ENCODE results near the gene DSCAML1. TPM values are rescaled to one million over a fixed set of nuclear protein-coding genes. Genes with fewer than 3 reads are reported as not detected.
A peak's percentile ranks its signal among the peaks of the same experiment; 100 is the strongest.

The DSCAML1 gene
- total RNA-seq, 1 experiment from 2014 or later, result not detected

GRCh38 chr11:117833401-117833891, 36.4 kb upstream of the DSCAML1 start:
- POLR2A ChIA-PET, result no interaction called here

GRCh38 chr11:117832511-117832910, 35.5 kb upstream of the DSCAML1 start:
- H2AFZ ChIP-seq (ENCODE audit: low read depth, low read length, poor library complexity, severe bottlenecking), result no peak overlapping the region
- peaks cover 9 to 20% of the 10 kb centered on the region in 2 experiments for H3K4me1 ChIP-seq (ENCODE audit: control insufficient read depth in 1 of 2, insufficient read depth in 2 of 2, low read length in 2 of 2)
- ChIA-PET RAD21 (ENCODE audit: low non-redundant PET in 1 of 2, low total read pairs in 2 of 2, uncharacterized antibody in 2 of 2, unreplicated experiment in 2 of 2) (no interaction called here), POLR2A (no interaction called here), CTCF (interaction anchor here (2.2 kb wide), 1 partner anchor 114 kb away, joined by 7 read pairs; no protein-coding TSS in a partner anchor)
- H3K9me3 ChIP-seq (ENCODE audit: control insufficient read depth in 1 of 2, insufficient read depth in 1 of 2, low read depth in 1 of 2, low read length in 2 of 2), result no peaks in the 10 kb centered on the region
- ATAC-seq (no peak), DNase-seq (ENCODE audit: low read depth, low spot score) (no peak)
- H3K9ac ChIP-seq (ENCODE audit: low read length), result no peak overlapping the region
- no peaks in the 10 kb centered on the region for H3K79me2 ChIP-seq (ENCODE audit: insufficient read depth, low read length)
- no TSS peak for BruUV-seq (replicated peaks)
- no peaks in the 10 kb centered on the region; the same call in 1 of the 2 replicates for H3K27me3 ChIP-seq (ENCODE audit: insufficient read depth, low read length)
- no peaks in the 10 kb centered on the region for H3K36me3 ChIP-seq (ENCODE audit: control insufficient read depth in 1 of 2, insufficient read depth in 2 of 2, low read length in 2 of 2)
- H4K20me1 ChIP-seq (ENCODE audit: insufficient read depth), result no peaks in the 10 kb centered on the region
- no peak overlapping the region for H3K27ac ChIP-seq (ENCODE audit: low read depth, low read length)
- no peak for TF ChIP-seq POLR2AphosphoS5 (IDR thresholded peaks at IDR 0.05; ENCODE audit: low read depth, low read length)
- TF ChIP-seq POLR2A (IDR thresholded peaks at IDR 0.05; ENCODE audit: borderline replicate concordance, extremely low read depth, insufficient read depth, insufficient read length), result no peak
- no peak for TF ChIP-seq SIN3A (IDR thresholded peaks at IDR 0.05; ENCODE audit: low read depth)
- TF ChIP-seq SRF (IDR thresholded peaks at IDR 0.05; ENCODE audit: low read depth), result no peak
- TF ChIP-seq CBX3 (IDR thresholded peaks at IDR 0.05; ENCODE audit: low read depth), result no peak
- no peak for TF ChIP-seq EGR1 (IDR thresholded peaks at IDR 0.05; ENCODE audit: low read depth)
- TF ChIP-seq ATF3 (IDR thresholded peaks at IDR 0.05), result no peak
- TF ChIP-seq SP1 (IDR thresholded peaks at IDR 0.05; ENCODE audit: low read depth), result no peak
- no peak for TF ChIP-seq EZH2phosphoT487 (IDR thresholded peaks at IDR 0.05; ENCODE audit: borderline replicate concordance)
- no peak for TF ChIP-seq CEBPB (IDR thresholded peaks at IDR 0.05; ENCODE audit: low read depth)
- no peak for TF ChIP-seq EZH2 (IDR thresholded peaks at IDR 0.05)
- no peak for TF ChIP-seq ZBTB33 (IDR thresholded peaks at IDR 0.05; ENCODE audit: extremely low read depth, insufficient replicate concordance, low read length)
- TF ChIP-seq ZFX (IDR thresholded peaks at IDR 0.05), result no peak
- no peaks in the 10 kb centered on the region for H3K9me2 ChIP-seq (ENCODE audit: insufficient read depth)
- intact Hi-C loops (cut with micrococcal nuclease), result no loop called here
- H3K4me3 ChIP-seq (replicated peaks in 1 of 2; ENCODE audit: low read depth in 1 of 2, low read length in 2 of 2), result no peak overlapping the region
- H3K4me2 ChIP-seq (ENCODE audit: low read length), result no peak overlapping the region

More at GRCh38 chr11:117833401-117833891, 36.4 kb upstream of the DSCAML1 start:
- ChIA-PET CTCF (interaction anchor here (0.5 to 2.2 kb wide), 4 partner anchors 10 to 114 kb away, joined by 3 to 7 read pairs (median 3); no protein-coding TSS in a partner anchor), RAD21 (ENCODE audit: low non-redundant PET in 1 of 2, low total read pairs in 2 of 2, uncharacterized antibody in 2 of 2, unreplicated experiment in 2 of 2) (no interaction called here)
- no TSS peak for BruUV-seq (replicated peaks)
- no peak overlapping the region for H3K4me3 ChIP-seq (replicated peaks in 1 of 2; ENCODE audit: low read depth in 1 of 2, low read length in 2 of 2)
- H3K27me3 ChIP-seq (ENCODE audit: insufficient read depth, low read length), result peaks cover 7% of the 10 kb centered on the region; the same call in 1 of the 2 replicates
- intact Hi-C loops (cut with micrococcal nuclease), result no loop called here
- no peaks in the 10 kb centered on the region for H3K79me2 ChIP-seq (ENCODE audit: insufficient read depth, low read length)
- no peak overlapping the region for H3K4me2 ChIP-seq (ENCODE audit: low read length)
- no peaks in the 10 kb centered on the region for H3K36me3 ChIP-seq (ENCODE audit: control insufficient read depth in 1 of 2, insufficient read depth in 2 of 2, low read length in 2 of 2)
- H2AFZ ChIP-seq (ENCODE audit: low read depth, low read length, poor library complexity, severe bottlenecking), result no peak overlapping the region
- no peaks in the 10 kb centered on the region for H3K9me3 ChIP-seq (ENCODE audit: control insufficient read depth in 1 of 2, insufficient read depth in 1 of 2, low read depth in 1 of 2, low read length in 2 of 2)
- no peaks in the 10 kb centered on the region for H4K20me1 ChIP-seq (ENCODE audit: insufficient read depth)
- ATAC-seq, result peak; percentile 35; the same call in 1 of the 2 replicates
- H3K4me1 ChIP-seq (ENCODE audit: control insufficient read depth in 1 of 2, insufficient read depth in 2 of 2, low read length in 2 of 2), result peaks cover 9 to 17% of the 10 kb centered on the region in 2 experiments
- H3K9me2 ChIP-seq (ENCODE audit: insufficient read depth), result no peaks in the 10 kb centered on the region
- no peak for DNase-seq (ENCODE audit: low read depth, low spot score)
- H3K27ac ChIP-seq (ENCODE audit: low read depth, low read length), result no peak overlapping the region
- no peak overlapping the region for H3K9ac ChIP-seq (ENCODE audit: low read length)
- TF ChIP-seq CEBPB (IDR thresholded peaks at IDR 0.05; ENCODE audit: low read depth), result peak; percentile 85; the same call in 1 of the 2 replicates
- no peak for TF ChIP-seq TCF7L2 (IDR thresholded peaks at IDR 0.05; ENCODE audit: borderline replicate concordance, extremely low read depth, insufficient read depth, insufficient read length)
- TF ChIP-seq ZFX (IDR thresholded peaks at IDR 0.05), result no peak

Measured in HCT116 (cell line).